Suprapubic skin (tissue), 4 donors: ENCODE results near the gene RAB19. TPM values are rescaled to one million over a fixed set of nuclear protein-coding genes. Genes with fewer than 3 reads are reported as not detected.

Source experiments
- DNase-seq, 2 donors: peaks; one replicate each; pipeline ENCODE4 v3.0.0-alpha.2; 2019; ENCODE audit warnings: low spot score in 2 of 2
- H3K27ac ChIP-seq: fragments of 200-600 bp; sonication (generic); one replicate; pipeline ENCODE4 v1.5.1; 2019
- H3K27me3 ChIP-seq: fragments of 200-600 bp; sonication (generic); one replicate; pipeline ENCODE4 v1.5.1; 2019
- H3K36me3 ChIP-seq: fragments of 200-600 bp; sonication (generic); one replicate; pipeline ENCODE4 v1.5.1; 2019
- H3K4me1 ChIP-seq: fragments of 200-600 bp; sonication (generic); one replicate; pipeline ENCODE4 v1.5.1; 2019
- H3K4me3 ChIP-seq: fragments of 200-600 bp; sonication (generic); one replicate; pipeline ENCODE4 v1.5.1; 2019; ENCODE audit warnings: mild to moderate bottlenecking
- H3K9me3 ChIP-seq: fragments of 200-600 bp; sonication (generic); one replicate; pipeline ENCODE4 v1.5.1; 2019
- EP300 ChIP-seq: sonication (generic); formaldehyde crosslinking; IDR thresholded peaks from one replicate; pipeline ENCODE4 v1.6.1; 2017; ENCODE audit warnings: antibody characterized with exemption
- POLR2A ChIP-seq, 2 donors: fragments of 450-650 bp; IDR thresholded peaks; one replicate each; pipeline ENCODE4 v1.6.1; 2017; ENCODE audit warnings: antibody characterized with exemption in 2 of 2, mild to moderate bottlenecking in 2 of 2, moderate library complexity in 2 of 2
- POLR2AphosphoS5 ChIP-seq, 3 donors: sonication (generic); formaldehyde crosslinking; IDR thresholded peaks; one replicate each; pipeline ENCODE4 v1.6.1; 2017; ENCODE audit warnings: antibody characterized with exemption in 3 of 3
- WGBS: methylation state at CpG from one replicate; pipeline ENCODE4 v1.1.5; 2018; 5-methylcytosine and 5-hydroxymethylcytosine counted together
- total RNA-seq, 4 donors: library from RNA; depleted of rRNA; stranded (reverse); fragments of >200 nt; gene quantifications; one replicate each; pipeline ENCODE4 v1.1.0, GENCODE V29; 2016
- TF ChIP-seq, protein P1 (sequence below), 2 donors: fragments of 200-600 bp in 1 of 2; fragments of 450-650 bp in 1 of 2; sonication (generic) in 1 of 2; IDR thresholded peaks; one replicate each; pipeline ENCODE4 v1.5.1; 2016 to 2019; ENCODE audit warnings: antibody characterized with exemption in 2 of 2, mild to moderate bottlenecking in 1 of 2, moderate library complexity in 1 of 2

RAB19 gene
- total RNA-seq, 4 donors from 2014 or later = 0.89 to 5.3 TPM; not detected in 2

DNA sequence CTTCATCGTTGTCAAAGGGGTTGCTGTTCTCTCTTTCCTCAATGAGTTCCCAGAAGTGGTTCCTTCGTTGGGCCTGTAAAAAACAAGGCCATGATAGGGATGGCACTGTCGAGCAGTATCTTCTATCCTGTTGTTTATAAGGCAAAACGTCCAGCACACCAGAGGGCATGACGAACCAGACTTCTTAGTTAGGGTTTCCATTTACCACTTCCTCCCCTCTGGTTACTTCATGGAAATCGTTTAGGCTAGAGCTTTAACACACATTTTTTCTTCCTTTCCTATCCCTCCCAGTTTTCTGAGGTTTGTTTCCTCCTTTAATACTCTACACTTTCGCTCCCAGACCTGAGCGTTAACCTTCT is 50.8 kb downstream of the RAB19 start:
- Histone ChIP-seq H3K4me1 (no peaks in the 10 kb centered on the region), H3K9me3 (no peaks in the 10 kb centered on the region), H3K27ac (no peak overlapping the region), H3K36me3 (peaks cover 74% of the 10 kb centered on the region), H3K27me3 (no peaks in the 10 kb centered on the region), H3K4me3 (no peak overlapping the region)
- no peak for DNase-seq
- TF ChIP-seq POLR2A (IDR thresholded peaks at IDR 0.05) (no peak), EP300 (no peak), POLR2AphosphoS5 (IDR thresholded peaks at IDR 0.05) (no peak)
- TF ChIP-seq, protein P1, sequence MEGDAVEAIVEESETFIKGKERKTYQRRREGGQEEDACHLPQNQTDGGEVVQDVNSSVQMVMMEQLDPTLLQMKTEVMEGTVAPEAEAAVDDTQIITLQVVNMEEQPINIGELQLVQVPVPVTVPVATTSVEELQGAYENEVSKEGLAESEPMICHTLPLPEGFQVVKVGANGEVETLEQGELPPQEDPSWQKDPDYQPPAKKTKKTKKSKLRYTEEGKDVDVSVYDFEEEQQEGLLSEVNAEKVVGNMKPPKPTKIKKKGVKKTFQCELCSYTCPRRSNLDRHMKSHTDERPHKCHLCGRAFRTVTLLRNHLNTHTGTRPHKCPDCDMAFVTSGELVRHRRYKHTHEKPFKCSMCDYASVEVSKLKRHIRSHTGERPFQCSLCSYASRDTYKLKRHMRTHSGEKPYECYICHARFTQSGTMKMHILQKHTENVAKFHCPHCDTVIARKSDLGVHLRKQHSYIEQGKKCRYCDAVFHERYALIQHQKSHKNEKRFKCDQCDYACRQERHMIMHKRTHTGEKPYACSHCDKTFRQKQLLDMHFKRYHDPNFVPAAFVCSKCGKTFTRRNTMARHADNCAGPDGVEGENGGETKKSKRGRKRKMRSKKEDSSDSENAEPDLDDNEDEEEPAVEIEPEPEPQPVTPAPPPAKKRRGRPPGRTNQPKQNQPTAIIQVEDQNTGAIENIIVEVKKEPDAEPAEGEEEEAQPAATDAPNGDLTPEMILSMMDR (IDR thresholded peaks at IDR 0.05) = no peak
- 78% methylated on average over 8 of the region's 8 CpGs for WGBS

DNA sequence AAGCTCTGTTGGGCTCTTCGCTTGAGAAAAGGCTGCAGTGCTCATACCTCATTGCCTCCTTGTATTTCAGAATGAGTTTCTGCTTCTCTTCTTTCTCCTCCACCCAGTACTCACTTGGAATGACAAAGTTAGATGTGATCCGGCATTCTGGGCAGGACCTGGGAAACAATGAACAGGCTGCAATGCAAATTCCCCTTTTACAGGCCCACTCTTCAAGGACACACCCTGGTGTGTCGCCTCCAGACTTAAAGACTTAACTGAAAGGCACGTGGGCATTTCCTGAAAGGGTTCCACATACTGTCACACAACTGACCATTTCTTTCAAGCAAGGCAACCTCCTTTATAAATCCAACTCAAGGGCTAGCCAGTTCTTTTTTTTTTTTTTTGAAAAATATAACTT is 51.9 kb downstream of the RAB19 start:
- TF ChIP-seq EP300 (no peak), POLR2AphosphoS5 (IDR thresholded peaks at IDR 0.05) (no peak), POLR2A (IDR thresholded peaks at IDR 0.05) (no peak)
- TF ChIP-seq, protein P1 (IDR thresholded peaks at IDR 0.05) = no peak
- Histone ChIP-seq H3K9me3 (no peaks in the 10 kb centered on the region), H3K27me3 (no peaks in the 10 kb centered on the region), H3K36me3 (peaks cover 83% of the 10 kb centered on the region), H3K27ac (no peak overlapping the region), H3K4me3 (no peak overlapping the region), H3K4me1 (no peaks in the 10 kb centered on the region)
- DNase-seq = no peak
- WGBS = 70% methylated on average over 4 of the region's 4 CpGs

DNA sequence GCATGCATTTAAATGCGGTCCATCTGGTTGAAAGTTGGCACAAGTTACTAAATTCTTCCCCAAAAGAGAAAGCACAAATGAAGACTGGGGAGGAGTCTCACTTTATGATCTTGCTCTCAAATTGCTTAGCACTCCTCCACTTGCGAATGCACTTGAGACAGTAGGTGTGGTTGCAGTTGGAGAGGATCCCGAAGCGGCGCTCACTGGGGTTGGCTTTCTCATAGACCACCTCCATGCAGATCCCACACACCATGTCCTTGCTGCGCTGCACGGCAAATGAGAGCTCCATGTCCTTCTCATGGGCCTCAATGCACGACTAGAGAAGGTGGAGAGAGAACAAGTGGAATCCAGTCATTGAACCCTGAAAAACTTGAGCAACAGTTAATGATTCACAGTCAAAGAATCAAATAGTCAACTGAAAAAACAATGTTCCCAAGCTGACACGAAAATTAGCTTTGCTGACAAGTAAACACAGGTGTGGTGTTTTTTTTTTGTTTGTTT is 52.7 kb downstream of the RAB19 start:
- no peaks in the 10 kb centered on the region for H3K4me1 ChIP-seq
- no peak overlapping the region for H3K4me3 ChIP-seq
- WGBS = 94% methylated on average over 9 of the region's 9 CpGs
- H3K36me3 ChIP-seq = peaks cover 92% of the 10 kb centered on the region
- DNase-seq = no peak
- no peak overlapping the region for H3K27ac ChIP-seq
- H3K9me3 ChIP-seq = no peaks in the 10 kb centered on the region
- TF ChIP-seq, protein P1 (IDR thresholded peaks at IDR 0.05) = no peak
- no peak for TF ChIP-seq EP300
- TF ChIP-seq POLR2AphosphoS5 (IDR thresholded peaks at IDR 0.05) = no peak
- no peak for TF ChIP-seq POLR2A (IDR thresholded peaks at IDR 0.05)
- H3K27me3 ChIP-seq = no peaks in the 10 kb centered on the region

- no peaks in the 10 kb centered on the region for H3K9me3 ChIP-seq
- 83% methylated on average over 3 of the region's 3 CpGs for WGBS
- no peak overlapping the region for H3K4me3 ChIP-seq
- no peak overlapping the region for H3K27ac ChIP-seq
- peaks cover 89% of the 10 kb centered on the region for H3K36me3 ChIP-seq
- TF ChIP-seq, protein P1 (IDR thresholded peaks at IDR 0.05) = no peak
- TF ChIP-seq EP300 = no peak
- TF ChIP-seq POLR2AphosphoS5 (IDR thresholded peaks at IDR 0.05) = no peak
- no peaks in the 10 kb centered on the region for H3K27me3 ChIP-seq
- DNase-seq = no peak
- no peaks in the 10 kb centered on the region for H3K4me1 ChIP-seq
Measured at GRCh38 chr7:140458201-140458600, 54.3 kb downstream of the RAB19 start.

- Histone ChIP-seq H3K27me3 (no peaks in the 10 kb centered on the region), H3K9me3 (no peaks in the 10 kb centered on the region), H3K4me1 (no peaks in the 10 kb centered on the region), H3K27ac (no peak overlapping the region), H3K4me3 (no peak overlapping the region), H3K36me3 (peaks cover 89% of the 10 kb centered on the region)
- 96% methylated on average over 8 of the region's 8 CpGs for WGBS
- DNase-seq = no peak
- no peak for TF ChIP-seq EP300
- TF ChIP-seq POLR2AphosphoS5 (IDR thresholded peaks at IDR 0.05) = no peak
- no peak for TF ChIP-seq POLR2A (IDR thresholded peaks at IDR 0.05)
- TF ChIP-seq, protein P1 (IDR thresholded peaks at IDR 0.05) = no peak
Measured at GRCh38 chr7:140458916-140459315, 55.1 kb downstream of the RAB19 start.
